Urothelium cell line (cell line): Measurements from ENCODE around the gene RDH16.
"Not testable (repeated sequence)": the region's sequence is repeated elsewhere in the genome, so short reads cannot be mapped to it uniquely, and the experiment has no call there.

Experiments
- DNase-seq: peaks from one replicate; pipeline ENCODE4 v3.0.0; 2011; ENCODE audit warnings: low spot score, mixed read lengths
- FAIRE-seq: peaks from 2 replicates; lab custom pipeline; 2011; peaks lifted over from hg19 to GRCh38; lab: Jason Lieb, UNC

Gene RDH16

DNA sequence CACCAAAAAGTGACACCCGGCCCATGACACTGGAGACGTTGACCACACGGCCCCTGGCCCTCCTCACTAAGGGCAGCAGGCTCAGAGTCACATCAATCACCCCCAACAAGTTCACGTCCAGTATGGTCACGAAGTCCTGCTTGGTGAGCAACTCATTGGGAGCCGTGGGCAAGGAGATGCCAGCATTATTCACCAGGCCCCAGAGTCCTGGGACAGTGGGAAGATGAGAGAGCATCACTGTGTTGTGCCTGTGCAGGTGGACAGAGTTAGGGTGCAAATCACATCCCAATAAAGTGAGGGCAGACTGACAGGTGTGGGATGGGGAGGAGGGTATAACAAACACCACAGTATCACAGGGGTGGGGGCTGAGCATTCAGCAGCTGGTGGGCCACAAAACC lies 2.5 kb downstream of the RDH16 start:
- FAIRE-seq (peak; percentile 70), DNase-seq (no peak)

DNA sequence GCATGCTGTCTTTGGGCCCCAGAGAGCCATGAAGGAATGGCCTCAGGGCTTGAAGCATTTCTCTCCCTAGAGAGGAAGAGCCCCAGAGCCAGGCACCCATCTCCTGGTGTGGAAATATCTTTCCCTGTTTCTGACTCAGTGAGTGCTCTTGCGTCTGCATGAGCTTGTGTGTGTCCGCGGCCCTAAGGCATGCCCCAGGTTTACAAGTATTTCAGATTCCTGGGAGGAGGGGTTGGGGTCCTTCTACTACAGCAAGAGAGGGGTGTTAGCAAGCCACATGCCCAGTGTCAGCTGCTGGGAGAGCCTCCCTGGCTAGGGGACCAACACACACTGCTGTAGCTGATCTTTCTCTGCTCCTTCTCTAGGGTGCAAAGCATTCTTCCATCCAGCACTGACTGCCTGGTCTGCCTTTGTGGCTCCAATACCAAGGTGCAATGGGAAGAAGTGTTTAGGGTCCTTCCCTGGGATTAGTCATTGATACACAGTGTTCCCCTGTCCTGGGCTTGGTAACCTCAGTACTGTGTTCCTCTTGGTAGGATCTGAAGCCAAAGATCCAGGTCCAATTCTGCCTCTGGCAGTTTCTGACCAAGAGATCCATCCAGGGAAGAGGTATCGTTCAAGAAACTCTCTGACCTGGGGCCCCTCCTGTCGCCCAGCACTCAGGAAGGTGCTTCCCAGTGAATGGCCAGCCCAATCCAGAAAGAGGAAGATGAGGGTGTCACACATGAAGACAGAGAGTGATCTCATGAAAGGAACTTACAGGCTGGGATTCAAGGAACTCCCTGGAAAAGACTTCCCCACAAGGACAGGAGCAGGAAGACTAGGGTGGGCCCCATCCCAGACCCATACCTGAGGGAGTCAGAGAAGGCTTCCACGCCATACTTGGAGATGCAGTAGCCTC lies 3.1 kb downstream of the RDH16 start:
- FAIRE-seq (no peak), DNase-seq (peak; percentile 1)

DNA sequence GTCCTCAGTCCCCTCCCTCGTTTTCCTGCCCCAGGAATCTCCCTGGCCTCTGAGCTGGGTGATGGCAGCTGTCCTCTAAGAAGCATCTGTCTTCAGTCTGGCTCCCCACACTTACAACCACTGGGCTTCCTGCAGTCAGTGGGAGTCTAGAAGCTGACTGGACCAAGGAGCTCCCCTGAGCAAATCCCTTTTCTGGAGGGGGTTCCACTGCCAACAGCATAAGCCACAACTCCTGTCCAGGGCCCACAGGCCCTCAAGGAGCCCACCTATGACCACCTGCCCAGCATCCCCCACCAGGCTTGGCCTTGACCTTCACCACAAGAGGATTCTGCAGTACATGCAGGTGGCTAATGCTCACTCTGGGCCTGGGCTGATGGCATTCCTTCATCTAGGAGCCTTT lies 4.1 kb downstream of the RDH16 start:
- no peak for DNase-seq
- FAIRE-seq = no peak

DNA sequence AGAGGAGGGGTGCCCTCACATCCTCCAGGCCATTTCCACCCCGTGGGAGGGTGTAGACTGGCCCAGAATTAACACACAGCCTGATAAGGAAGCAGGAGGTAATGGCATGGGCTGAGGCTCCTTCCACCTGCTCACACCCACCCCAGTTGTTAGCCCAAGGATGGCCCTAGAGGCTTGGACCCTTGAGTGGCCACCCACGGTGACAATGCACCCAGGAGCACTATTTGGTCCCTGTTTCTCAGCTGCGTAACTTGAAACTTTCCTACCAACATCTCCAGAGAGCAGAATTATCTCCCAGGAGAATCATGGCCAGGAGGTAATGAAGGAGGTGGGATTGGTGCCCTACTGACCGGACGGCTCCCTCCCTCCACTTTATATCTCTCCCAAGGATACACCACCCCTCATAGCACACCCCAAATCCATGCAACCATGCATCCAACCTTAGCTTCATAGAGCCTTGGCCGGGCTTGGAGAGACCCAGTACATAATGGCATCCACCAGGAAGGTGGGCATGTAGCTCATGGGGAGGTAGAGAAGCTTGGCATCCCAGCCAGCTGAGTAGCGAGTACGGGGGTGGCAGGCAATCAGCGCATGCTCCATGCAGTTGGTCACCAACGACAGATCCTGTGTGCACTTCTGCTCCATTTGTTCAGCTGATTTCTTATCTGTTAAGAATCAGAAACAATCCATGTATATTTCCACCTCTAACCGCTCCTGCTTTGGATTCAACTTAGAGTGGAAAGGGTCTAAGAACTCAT lies 5.6 kb downstream of the RDH16 start:
- DNase-seq = no peak
- no peak for FAIRE-seq

DNA sequence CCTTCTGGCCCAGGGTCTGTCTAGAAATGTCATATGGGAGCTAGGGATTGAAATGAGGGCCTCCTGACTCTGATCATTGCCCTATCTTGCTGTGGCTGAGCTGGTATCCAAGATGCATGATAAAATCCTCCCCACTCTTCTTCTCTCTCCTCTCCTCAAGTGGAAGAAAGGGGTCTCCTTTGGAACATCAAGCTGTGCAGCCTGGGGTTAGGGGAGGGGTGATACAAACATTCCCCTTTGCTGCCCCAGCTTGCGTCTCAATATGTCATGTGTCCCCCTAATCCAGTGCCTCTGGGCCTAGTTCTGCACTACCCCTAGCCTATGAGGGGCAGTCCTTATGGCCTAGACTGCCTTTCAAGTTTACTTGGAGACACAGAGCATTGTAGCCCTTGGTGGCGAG lies 8.5 kb downstream of the RDH16 start:
- no peak for DNase-seq
- no peak for FAIRE-seq

DNA sequence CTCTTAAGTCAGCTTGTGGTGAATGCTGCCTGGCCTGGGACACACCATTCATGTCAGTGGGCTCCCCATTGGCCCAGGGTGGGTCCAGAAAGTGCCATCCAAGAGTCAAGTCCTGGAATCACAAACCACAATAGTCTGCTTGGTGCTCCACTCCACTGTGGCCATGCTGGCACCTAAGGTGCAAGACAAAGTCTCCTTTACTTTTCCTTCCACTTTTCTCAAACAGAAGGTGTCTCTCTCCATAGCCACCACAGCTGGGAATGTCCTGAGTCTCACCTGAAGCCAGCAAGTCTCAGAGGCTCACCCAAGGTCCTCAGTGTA lies 9.0 kb downstream of the RDH16 start:
- DNase-seq (no peak), FAIRE-seq (no peak)

DNA sequence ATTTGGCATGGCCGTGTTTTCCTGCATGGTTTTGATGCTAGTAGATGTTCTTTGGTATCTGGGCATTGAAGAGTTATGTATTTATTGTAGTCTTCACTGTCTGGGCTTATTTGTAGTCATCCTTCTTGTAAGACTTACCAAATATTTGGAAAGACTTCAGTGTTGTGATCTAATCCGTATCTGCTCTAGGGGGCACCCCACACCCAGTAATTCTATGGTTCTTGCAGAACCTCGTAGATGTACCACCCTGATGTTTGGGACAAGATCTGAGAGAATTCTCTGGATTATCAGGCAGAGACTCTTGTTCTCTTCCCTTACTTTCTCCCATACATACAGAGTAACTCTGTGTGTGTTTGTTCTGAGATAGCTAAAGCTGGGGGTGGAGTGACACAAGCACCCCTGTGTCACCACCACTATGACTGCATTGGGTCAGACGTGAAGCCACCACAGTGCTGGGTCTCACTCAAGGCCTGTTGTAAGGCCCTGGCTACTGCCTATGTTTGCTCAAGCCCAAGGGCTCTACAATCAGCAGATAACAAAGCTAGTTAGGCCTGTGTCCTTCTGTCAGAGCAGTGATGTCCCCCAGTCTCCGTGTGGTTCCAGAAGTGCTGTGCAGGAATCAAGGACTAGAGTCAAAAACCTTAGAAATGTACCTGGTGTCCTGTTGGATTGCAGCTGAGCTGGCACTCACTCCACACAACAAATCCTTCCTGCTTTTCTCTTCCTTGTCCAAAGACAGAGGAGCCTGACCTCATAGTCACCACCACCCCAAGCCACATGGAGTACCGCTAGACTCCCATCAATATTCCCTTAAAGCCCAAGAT lies 9.6 kb downstream of the RDH16 start:
- DNase-seq (no peak), FAIRE-seq (no peak)

DNA sequence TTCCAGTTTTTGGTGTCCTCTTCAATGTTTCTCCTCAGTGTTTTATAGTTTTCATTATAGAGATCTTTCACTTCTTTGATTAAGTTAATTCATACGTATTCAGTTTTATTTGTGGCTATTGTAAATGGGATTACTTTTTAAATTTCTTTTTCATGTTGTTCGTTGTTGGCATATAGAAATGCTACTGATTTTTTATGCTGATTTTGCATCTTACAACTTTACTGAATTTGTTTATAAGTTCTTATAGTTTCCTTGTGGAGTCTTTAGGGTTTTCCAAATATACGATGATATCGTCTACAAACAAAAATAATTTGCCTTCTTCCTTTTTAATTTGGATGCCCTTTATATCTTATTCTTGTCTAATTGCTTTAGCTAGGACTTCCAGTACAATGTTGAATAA lies 13.5 kb downstream of the RDH16 start:
- no peak for FAIRE-seq
- DNase-seq = no peak

DNA sequence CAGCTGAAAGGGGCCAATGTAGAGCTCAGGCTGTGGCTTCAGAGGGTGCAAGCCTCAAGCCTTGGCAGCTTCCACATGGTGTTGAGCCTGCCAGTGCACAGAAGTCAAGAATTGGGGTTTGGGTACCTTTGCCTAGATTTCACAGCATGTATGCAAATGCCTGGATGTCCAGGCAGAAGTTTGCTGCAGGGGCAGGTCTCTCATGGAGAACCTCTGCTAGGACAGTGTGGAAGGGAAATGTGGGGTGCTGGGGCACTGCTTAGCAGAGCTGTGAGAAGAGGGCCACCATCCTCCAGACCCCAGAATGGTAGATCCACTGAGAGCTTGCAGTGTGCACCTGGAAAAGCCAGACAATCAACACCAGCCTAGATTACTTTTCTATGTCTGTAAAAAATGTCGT lies 14.0 kb downstream of the RDH16 start:
- FAIRE-seq, DNase-seq: not testable (repeated sequence)

DNA sequence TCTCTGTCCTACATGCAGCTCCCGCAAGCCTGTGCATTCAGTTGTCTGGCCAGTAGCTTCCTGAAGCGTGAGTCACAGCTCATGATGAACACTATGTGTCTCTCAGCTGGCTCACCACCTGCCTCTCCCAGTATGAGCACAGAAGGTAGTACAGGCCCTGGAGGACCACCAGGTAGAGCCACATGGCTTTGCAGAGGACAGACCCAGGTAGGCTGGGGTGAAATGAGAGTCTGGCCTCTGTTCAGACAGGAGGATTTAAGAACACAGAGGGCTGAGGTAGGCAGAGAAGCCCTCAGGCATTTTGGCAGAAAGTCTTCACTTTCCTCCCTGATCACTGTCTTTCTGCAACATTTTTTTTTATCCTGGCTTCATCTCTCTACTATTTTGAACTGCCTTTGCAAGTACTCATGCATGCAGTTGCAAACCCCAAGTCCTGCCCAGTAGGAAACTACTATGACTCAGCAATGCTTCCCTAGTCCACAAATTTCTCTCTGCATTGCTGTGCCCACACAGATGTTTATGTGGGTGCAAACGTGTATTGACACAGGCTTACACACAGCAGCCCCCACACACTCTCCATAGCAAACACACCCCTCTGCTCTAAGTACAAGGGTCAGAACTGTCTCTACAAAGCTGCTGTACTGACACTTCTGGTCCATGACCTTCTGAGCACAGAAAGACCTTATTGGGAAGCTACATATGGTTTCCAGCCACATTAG lies 15.9 kb downstream of the RDH16 start:
- FAIRE-seq (no peak), DNase-seq (no peak)

DNA sequence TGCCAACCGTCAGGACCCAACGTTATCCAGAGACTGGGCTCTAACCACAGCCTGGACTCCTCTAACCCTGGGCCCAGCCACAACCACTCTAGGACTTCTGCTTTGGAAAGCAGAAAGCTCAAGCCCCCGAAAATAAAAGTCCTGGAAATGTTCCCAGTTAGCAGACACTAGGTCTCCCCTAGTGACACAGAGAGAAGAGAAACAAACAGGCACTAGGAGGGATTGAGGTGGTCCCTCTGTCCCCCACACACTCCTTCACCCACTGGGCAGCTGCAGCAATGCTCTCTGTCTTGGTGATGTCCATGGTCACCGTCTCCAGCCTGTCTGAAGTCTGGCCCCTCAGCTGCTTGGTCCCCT lies 16.5 kb downstream of the RDH16 start:
- DNase-seq, FAIRE-seq: not testable (repeated sequence)

DNA sequence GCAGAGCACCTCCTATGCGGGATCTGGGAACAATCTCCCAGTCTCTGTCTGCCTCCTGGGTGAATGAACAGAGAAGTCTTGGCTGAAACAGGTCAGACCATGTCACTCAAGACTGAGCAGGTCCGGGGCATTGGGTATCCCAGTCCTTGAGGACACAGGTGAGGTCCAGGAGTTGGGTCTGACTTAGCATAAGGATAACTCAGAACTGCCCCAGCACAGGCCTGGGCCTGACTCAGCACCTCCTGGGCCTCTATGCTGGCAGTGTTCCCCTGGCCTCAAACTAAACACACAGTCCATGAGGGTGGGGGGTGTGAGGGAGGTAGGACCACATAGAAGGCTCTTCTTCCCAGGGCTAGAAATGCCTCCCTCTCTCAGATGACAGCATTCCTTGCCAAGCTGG lies 21.7 kb downstream of the RDH16 start:
- no peak for DNase-seq
- FAIRE-seq = no peak

DNA sequence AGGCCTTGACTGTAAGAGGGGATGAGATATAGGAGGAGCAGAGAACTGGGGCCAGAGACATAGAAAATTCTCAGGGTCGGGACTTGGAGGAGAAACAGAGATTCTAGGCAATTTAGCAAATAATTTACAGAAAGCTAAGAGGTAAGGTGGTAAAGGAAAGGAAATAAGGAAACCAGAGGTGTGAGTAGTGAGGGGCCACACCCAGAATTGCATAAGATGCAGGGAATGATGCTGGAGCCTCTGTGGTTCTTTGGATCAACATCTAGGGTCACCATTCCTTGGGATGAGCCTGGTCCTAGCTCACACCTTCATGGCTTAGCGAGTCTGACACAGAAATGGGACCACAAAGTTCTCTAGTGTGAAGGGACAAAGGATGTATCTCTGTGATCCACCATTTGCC lies 22.3 kb downstream of the RDH16 start:
- no peak for FAIRE-seq
- no peak for DNase-seq

DNA sequence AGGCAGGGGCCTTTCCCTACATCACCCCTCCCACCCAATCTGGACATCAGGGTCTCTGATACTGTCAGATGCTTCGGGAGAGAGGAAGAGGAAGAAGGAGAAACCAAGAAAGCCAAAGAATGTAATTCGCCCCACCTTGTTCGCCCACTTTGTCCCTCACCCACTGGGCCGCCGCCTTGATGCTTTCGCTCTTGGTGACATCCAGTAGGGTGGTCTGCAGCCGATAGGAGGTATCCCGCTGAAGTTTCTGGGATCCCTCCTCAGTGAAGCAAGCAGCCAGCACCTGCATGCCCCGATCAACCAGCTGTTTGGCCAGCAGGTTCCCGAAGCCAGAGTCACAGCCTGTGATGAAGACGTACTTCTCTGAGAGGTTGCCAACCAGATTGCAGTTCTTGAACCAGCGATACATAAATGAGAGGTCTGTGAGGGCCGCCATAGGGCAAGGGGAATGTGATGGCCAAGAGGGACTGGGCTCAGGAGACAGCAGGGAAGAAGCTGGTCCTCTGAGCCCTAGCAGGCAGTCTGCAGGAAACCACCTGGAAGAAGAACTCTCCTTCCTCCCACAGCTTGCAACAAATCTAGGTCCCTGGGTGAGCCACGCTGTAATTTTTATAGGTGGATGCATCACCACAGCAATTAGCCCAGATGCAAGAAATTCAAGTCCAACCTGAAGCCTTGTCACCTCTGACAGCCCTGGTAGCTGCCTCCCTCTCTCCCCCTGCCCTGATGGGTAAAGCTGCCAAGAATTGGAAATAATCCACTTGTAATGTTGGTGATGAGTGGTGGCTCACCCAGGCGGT lies 23.4 kb downstream of the RDH16 start, which contains the start of gene SDR9C7:
Gene SDR9C7, minus strand, starts transcription at position 583 of the 800 bp plus-strand sequence. Its CDS starts 147 bp downstream, at position 436.
- FAIRE-seq = no peak
- DNase-seq = no peak

DNA sequence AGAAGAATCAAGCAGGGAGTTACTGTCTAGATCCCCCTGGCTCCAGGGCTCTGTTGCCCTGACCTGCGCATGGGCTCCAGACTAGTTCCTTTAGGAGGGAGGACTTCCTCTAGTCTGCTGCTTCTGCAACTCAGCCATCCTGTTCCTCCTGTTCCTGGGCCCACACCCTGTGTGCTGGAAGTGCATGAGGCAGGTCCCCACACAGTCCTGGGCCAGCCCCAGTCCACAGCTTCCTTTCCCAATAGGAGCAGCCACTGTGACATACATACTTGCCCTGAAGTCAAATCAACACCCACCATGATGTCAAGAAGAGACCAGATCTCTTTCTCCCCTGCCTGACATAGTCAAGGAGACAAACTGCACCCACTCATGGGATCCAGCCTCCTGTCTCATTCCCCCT lies 24.5 kb downstream of the RDH16 start:
- DNase-seq (no peak), FAIRE-seq (no peak)

DNA sequence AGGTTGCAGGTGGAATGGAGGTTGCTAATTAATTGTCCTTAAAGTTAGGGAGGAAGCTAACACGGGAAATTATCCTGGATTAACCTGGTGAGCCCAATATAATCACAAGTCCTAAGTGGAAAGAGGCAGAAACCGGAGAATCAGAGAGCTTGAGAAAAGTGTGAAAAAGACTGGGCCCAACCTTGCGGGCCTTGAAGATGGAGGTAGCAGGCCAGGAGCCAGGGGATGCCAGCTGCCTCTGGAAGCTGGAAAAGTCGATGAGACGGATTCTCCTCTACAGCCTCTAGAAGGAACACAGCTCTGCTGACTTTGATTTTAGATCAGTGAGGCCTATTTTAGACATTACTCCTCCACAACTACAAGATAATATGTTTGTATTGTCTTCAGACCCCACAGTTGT lies 25.3 kb downstream of the RDH16 start:
- FAIRE-seq (no peak), DNase-seq (no peak)

DNA sequence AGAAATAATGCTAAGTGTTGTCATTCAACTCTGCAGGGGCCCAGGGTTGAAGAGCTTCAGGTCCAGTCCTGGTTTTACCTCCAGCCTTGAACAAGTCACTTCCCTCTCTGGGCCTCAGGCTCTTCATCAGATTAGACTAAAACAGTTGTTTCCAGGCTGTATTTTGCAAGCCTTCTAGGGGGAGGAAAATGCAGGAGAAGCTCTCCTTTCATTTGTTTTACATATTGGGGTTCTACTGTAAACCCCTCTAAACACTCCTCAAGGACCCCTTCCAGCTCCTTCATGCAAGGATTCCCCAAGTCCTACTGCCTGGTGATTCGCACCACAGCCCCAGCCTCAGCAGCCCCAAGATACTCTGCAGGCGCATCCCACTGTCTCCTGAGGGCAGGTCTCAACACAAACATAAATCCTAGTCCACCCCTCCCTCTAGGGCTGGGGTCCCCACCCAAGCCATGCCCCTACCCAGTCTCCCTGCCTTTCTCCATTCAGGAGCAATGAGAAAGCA lies 25.9 kb downstream of the RDH16 start:
- FAIRE-seq = no peak
- DNase-seq = no peak

DNA sequence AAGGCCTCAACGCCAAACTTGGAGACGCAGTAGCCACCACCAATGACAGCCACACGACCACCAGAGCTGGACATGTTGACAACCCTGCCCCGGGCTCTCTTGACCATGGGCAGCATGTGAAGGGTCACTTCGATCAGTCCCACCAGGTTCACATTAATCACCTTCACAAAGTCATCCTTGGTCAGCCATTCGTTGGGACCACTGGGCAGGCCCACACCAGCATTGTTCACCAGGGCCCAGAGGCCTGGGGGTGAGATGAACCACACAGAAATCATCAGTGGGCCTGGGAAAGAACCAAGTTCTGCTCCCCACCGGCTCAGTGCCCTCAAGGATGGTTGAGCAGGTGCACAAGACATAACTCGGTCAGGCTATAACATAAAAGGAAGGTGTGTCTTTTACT lies 27.2 kb downstream of the RDH16 start:
- DNase-seq (no peak), FAIRE-seq (no peak)

DNA sequence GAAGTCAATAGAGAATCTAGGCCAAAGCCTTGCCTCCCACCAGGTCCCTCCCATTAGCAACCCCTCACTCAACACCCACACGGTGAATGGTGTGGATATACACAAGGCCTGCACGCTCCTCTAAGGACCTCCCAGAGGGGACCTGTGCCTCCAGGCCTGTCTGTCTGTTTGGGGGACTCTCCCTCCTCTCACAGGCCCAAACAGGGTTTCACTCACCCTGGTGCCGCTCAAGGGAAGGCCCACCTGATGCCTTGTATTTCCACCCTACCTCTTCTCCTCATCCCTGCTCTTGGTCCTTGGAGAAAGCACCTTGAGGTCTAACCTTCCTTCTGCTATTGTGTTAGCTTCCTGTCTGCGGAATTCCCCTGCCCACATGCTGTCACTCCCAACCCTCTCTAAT lies 27.6 kb downstream of the RDH16 start:
- DNase-seq (no peak), FAIRE-seq (no peak)

DNA sequence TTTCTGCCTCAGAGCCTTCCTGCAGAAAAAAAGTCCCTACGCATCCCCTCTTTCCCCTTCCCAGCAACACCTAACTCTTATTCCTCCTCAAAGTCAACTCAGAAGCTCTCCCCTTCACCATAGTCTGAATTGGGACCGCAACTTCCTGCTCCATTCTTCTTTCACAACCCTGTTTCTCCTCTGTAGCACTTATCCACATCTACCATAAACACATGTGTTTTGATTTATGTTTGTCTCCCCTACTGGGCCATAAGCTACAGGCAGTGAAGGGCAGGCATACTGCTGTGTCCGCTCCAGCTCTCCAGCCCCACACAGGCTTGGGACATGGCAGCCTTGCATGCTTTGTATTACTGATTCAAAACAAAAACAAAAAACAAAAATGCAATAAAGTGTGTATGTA lies 29.1 kb downstream of the RDH16 start:
- DNase-seq (no peak), FAIRE-seq (no peak)
